HEK293 (cell line): ENCODE results near the gene ZNF484.
"Not testable (repeated sequence)": the region's sequence is repeated elsewhere in the genome, so short reads cannot be mapped to it uniquely, and the experiment has no call there.

Experiments
- SCRT1 ChIP-seq: fragments of 450-650 bp; formaldehyde crosslinking; IDR thresholded peaks from 2 replicates; pipeline ENCODE4 v1.5.1; 2016; ENCODE audit warnings: missing biosample characterization, missing genetic modification characterization, borderline replicate concordance
- TCF7L2 ChIP-seq: IDR thresholded peaks from 2 replicates; pipeline ENCODE4 v1.6.1; 2011; ENCODE audit warnings: low read depth, mild to moderate bottlenecking, inconsistent platforms, low read length, moderate library complexity, borderline replicate concordance
- YY1 ChIP-seq: fragments of 450-650 bp; formaldehyde crosslinking; IDR thresholded peaks from 2 replicates; pipeline ENCODE4 v1.5.1; 2018; ENCODE audit warnings: missing biosample characterization, missing genetic modification characterization
- ZBTB21 ChIP-seq: fragments of 450-650 bp; formaldehyde crosslinking; IDR thresholded peaks from 2 replicates; pipeline ENCODE4 v1.5.1; 2017; ENCODE audit warnings: missing biosample characterization, missing genetic modification characterization
- ZNF121 ChIP-seq: fragments of 450-650 bp; formaldehyde crosslinking; IDR thresholded peaks from 2 replicates; pipeline ENCODE4 v1.5.1; 2016; ENCODE audit warnings: missing biosample characterization, missing genetic modification characterization
- ZNF146 ChIP-seq: fragments of 450-650 bp; formaldehyde crosslinking; IDR thresholded peaks from 2 replicates; pipeline ENCODE4 v1.5.1; 2016; ENCODE audit warnings: missing biosample characterization, missing genetic modification characterization
- ZNF501 ChIP-seq: fragments of 450-650 bp; formaldehyde crosslinking; IDR thresholded peaks from 2 replicates; pipeline ENCODE4 v1.5.1; 2016; ENCODE audit warnings: missing biosample characterization, missing genetic modification characterization
- ZNF76 ChIP-seq: fragments of 450-650 bp; formaldehyde crosslinking; IDR thresholded peaks from 2 replicates; pipeline ENCODE4; 2016; ENCODE audit warnings: low read depth, missing biosample characterization, missing genetic modification characterization, borderline replicate concordance
- ZNF785 ChIP-seq: fragments of 450-650 bp; formaldehyde crosslinking; IDR thresholded peaks from 2 replicates; pipeline ENCODE4 v1.5.1; 2016; ENCODE audit warnings: missing biosample characterization, missing genetic modification characterization
- TF ChIP-seq, protein P1 (sequence below): fragments of 450-650 bp; formaldehyde crosslinking; IDR thresholded peaks from 2 replicates; pipeline ENCODE4 v1.5.1; 2016; ENCODE audit warnings: missing biosample characterization, missing genetic modification characterization
- TF ChIP-seq, protein P2 (sequence below): fragments of 450-650 bp; formaldehyde crosslinking; IDR thresholded peaks from 2 replicates; pipeline ENCODE4 v1.5.1; 2016; ENCODE audit warnings: missing biosample characterization, missing genetic modification characterization, borderline replicate concordance

DNA sequence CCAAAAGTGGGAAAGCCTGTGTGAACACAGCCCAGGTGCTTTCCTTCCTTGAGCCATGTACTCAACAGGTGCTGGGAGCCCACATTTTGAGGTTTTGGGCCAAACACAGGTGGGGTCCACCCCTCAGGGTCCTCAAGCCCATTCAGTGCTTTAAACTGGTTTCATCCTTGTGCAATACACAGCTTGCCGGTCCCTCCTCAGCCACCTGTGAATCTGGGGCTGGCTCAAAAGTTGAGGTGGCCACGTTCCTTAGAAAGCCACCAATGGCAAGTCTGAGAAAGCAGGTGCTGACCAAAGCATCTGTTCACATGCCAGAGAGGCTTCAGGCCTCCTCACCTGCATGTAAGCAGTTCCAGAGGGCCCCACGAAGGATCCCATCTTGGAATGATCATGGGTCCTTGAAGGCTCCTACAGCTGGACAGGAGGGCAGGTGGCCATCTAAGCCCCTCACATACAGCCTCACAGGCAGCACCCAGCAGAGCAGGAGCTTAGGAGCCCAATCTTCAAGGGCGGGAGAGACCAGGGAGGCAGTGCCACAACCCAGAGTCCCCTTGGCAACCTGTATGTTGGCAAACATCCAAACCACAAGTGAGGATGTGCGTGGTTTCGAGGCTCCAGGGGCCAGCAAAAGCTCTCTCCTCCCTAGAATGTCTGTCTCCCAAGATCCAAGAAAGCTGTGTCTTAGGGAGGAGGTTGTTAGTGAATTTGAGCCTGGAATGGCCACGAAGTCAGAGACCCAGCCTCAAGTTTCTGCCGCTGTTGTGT is 9.2 kb upstream of the ZNF484 start:
- TF ChIP-seq ZNF76 (tag by site-specific recombination); YY1 (tag by site-specific recombination); ZBTB21; ZNF501 (tag by site-specific recombination); SCRT1 (tag by site-specific recombination); TCF7L2; ZNF146 (tag by site-specific recombination); ZNF785; ZNF121 (tag by site-specific recombination): not testable (repeated sequence)
- TF ChIP-seq, protein P1, sequence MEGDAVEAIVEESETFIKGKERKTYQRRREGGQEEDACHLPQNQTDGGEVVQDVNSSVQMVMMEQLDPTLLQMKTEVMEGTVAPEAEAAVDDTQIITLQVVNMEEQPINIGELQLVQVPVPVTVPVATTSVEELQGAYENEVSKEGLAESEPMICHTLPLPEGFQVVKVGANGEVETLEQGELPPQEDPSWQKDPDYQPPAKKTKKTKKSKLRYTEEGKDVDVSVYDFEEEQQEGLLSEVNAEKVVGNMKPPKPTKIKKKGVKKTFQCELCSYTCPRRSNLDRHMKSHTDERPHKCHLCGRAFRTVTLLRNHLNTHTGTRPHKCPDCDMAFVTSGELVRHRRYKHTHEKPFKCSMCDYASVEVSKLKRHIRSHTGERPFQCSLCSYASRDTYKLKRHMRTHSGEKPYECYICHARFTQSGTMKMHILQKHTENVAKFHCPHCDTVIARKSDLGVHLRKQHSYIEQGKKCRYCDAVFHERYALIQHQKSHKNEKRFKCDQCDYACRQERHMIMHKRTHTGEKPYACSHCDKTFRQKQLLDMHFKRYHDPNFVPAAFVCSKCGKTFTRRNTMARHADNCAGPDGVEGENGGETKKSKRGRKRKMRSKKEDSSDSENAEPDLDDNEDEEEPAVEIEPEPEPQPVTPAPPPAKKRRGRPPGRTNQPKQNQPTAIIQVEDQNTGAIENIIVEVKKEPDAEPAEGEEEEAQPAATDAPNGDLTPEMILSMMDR = not testable (repeated sequence)
- TF ChIP-seq, protein P2, sequence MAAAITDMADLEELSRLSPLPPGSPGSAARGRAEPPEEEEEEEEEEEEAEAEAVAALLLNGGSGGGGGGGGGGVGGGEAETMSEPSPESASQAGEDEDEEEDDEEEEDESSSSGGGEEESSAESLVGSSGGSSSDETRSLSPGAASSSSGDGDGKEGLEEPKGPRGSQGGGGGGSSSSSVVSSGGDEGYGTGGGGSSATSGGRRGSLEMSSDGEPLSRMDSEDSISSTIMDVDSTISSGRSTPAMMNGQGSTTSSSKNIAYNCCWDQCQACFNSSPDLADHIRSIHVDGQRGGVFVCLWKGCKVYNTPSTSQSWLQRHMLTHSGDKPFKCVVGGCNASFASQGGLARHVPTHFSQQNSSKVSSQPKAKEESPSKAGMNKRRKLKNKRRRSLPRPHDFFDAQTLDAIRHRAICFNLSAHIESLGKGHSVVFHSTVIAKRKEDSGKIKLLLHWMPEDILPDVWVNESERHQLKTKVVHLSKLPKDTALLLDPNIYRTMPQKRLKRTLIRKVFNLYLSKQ (tag by site-specific recombination) = not testable (repeated sequence)
